Spleen (tissue), 7 donors: ENCODE measurements around the gene UBE4A.

ENCODE experiments used
- POLR2A ChIP-seq, 3 donors: fragments of 450-650 bp; IDR thresholded peaks; one replicate each; pipeline ENCODE4 v1.5.1; 2017; ENCODE audit warnings: antibody characterized with exemption in 3 of 3, mild to moderate bottlenecking in 1 of 3
- POLR2AphosphoS5 ChIP-seq, 3 donors: sonication (generic); formaldehyde crosslinking; IDR thresholded peaks; one replicate each; pipeline ENCODE4 v1.5.1; 2017; ENCODE audit warnings: antibody characterized with exemption in 3 of 3
- TF ChIP-seq, protein P1 (sequence below), 11 experiments: fragments of 200-600 bp in 7 of 11; fragments of 450-650 bp in 4 of 11; sonication (generic) in 4 of 11; IDR thresholded peaks in 8 of 11; conservative IDR thresholded peaks in 3 of 11; 1 replicate in 7 of 11; 2 replicates in 4 of 11; pipeline versions ENCODE4 v1.4.0 to v1.8.0; 2016 to 2021; ENCODE audit warnings: antibody characterized with exemption in 11 of 11, inconsistent platforms in 4 of 11, mild to moderate bottlenecking in 1 of 11
- donor health status: DM: no; HTN: no; CAD: no; lungs with moderate emphysema.
- donor health status: DM: no; HTN: no; CAD: no.
- donor health status: DM: no; HTN: no; CAD: no.

DNA sequence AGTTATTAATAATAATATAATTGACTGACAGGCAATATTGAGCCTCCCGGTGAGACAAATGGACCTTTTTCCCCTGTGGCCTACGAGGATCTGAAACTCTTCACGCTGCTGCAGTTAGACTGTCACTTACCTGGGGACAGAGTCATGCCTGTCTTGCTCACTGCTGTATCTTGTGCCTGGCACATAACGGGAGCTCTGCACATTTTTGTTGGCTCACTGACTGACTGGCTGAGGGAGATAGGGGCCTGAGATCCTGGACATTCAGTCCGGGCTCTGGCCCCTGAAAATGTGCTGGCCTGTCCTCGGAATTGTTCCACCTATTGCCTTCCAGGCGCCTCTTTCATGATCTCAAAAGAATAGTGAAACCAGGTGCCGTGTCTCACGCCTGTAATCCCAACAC, 16.2 kb upstream of the UBE4A start:
- TF ChIP-seq, protein P1, sequence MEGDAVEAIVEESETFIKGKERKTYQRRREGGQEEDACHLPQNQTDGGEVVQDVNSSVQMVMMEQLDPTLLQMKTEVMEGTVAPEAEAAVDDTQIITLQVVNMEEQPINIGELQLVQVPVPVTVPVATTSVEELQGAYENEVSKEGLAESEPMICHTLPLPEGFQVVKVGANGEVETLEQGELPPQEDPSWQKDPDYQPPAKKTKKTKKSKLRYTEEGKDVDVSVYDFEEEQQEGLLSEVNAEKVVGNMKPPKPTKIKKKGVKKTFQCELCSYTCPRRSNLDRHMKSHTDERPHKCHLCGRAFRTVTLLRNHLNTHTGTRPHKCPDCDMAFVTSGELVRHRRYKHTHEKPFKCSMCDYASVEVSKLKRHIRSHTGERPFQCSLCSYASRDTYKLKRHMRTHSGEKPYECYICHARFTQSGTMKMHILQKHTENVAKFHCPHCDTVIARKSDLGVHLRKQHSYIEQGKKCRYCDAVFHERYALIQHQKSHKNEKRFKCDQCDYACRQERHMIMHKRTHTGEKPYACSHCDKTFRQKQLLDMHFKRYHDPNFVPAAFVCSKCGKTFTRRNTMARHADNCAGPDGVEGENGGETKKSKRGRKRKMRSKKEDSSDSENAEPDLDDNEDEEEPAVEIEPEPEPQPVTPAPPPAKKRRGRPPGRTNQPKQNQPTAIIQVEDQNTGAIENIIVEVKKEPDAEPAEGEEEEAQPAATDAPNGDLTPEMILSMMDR (IDR thresholded peaks at IDR 0.05 in 8 of 11, conservative IDR thresholded peaks at IDR 0.05 in 3 of 11) = no peak
- no peak for TF ChIP-seq POLR2A (IDR thresholded peaks at IDR 0.05)
- no peak for TF ChIP-seq POLR2AphosphoS5 (IDR thresholded peaks at IDR 0.05)
